Prostate gland (tissue), 2 donors: ENCODE results near the gene LUC7L3.

Experiments used
- POLR2AphosphoS5 ChIP-seq: sonication (generic); formaldehyde crosslinking; IDR thresholded peaks from one replicate; pipeline ENCODE4 v1.6.1; 2017; ENCODE audit warnings: antibody characterized with exemption
- TF ChIP-seq, protein P1 (sequence below), 4 experiments: fragments of 200-600 bp in 2 of 4; fragments of 450-650 bp in 2 of 4; sonication (generic) in 2 of 4; IDR thresholded peaks; 1 replicate in 3 of 4; 2 replicates in 1 of 4; pipeline ENCODE4 v1.5.1; 2016 to 2019; ENCODE audit warnings: antibody characterized with exemption in 4 of 4, mild to moderate bottlenecking in 2 of 4, moderate library complexity in 2 of 4

DNA sequence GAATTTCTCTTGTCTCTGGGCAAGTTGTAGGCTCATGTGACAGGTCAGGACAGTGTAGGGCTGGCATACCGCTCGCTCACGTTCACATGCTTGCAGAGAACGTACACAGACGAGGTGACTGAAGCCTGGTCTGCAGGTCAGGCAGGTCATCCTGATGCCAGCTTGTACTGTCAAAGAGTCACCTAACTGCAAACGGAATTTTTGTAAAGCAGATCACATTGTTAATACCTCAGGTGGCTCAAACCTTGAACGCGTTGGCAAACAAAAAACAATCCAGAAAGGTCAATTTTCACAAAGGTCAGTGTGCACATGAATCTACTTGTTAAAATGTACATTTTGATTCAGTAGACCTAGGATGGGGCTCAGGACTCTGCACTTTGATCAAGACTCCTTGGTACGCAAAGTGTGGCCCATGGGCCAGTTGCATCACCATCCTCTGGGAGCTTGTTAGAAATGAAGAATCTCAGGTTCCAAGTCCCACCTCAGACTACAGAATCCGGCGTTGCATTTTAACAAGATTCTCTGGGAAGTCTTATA lies 40.3 kb upstream of the LUC7L3 start:
- TF ChIP-seq, protein P1, sequence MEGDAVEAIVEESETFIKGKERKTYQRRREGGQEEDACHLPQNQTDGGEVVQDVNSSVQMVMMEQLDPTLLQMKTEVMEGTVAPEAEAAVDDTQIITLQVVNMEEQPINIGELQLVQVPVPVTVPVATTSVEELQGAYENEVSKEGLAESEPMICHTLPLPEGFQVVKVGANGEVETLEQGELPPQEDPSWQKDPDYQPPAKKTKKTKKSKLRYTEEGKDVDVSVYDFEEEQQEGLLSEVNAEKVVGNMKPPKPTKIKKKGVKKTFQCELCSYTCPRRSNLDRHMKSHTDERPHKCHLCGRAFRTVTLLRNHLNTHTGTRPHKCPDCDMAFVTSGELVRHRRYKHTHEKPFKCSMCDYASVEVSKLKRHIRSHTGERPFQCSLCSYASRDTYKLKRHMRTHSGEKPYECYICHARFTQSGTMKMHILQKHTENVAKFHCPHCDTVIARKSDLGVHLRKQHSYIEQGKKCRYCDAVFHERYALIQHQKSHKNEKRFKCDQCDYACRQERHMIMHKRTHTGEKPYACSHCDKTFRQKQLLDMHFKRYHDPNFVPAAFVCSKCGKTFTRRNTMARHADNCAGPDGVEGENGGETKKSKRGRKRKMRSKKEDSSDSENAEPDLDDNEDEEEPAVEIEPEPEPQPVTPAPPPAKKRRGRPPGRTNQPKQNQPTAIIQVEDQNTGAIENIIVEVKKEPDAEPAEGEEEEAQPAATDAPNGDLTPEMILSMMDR (IDR thresholded peaks at IDR 0.05), result no peak
- TF ChIP-seq POLR2AphosphoS5, result no peak
